Neural cell (in vitro differentiated cells): ENCODE data around the gene PDE10A. TPM values are rescaled to one million over a fixed set of nuclear protein-coding genes. Genes with fewer than 3 reads are reported as not detected.

Experiments
- H2AFZ ChIP-seq: fragments of 200-600, 300-800 bp; sonication (generic), shearing (Covaris generic); 2 replicates; pipeline ENCODE4 v1.6.0; 2014; ENCODE audit warnings: low read depth, mild to moderate bottlenecking, antibody characterized with exemption, low read length, moderate library complexity
- H3F3A ChIP-seq: fragments of 200-600 bp; shearing (Covaris generic); 2 replicates; pipeline ENCODE4 v1.6.1; 2016; ENCODE audit warnings: mild to moderate bottlenecking, moderate library complexity, mixed read lengths, antibody characterized with exemption, low read length; ENCODE audit not compliant: insufficient read depth, poor library complexity, severe bottlenecking
- H3K27ac ChIP-seq: fragments of 200-600, 300-800 bp; sonication (generic), shearing (Covaris generic); 2 replicates; pipeline ENCODE4 v1.5.1; 2014; ENCODE audit warnings: mild to moderate bottlenecking, low read length, moderate library complexity
- H3K27me3 ChIP-seq: fragments of 300-800, 200-600 bp; sonication (generic), shearing (Covaris generic); 2 replicates; pipeline ENCODE4 v1.6.0; 2014; ENCODE audit warnings: mild to moderate bottlenecking, low read depth, low read length, moderate library complexity; ENCODE audit not compliant: insufficient read depth
- H3K36me3 ChIP-seq: fragments of 300-800, 200-600 bp; sonication (generic), shearing (Covaris generic); 2 replicates; pipeline ENCODE4 v1.5.1; 2014; ENCODE audit warnings: mild to moderate bottlenecking, antibody characterized with exemption, low read length, moderate library complexity; ENCODE audit not compliant: insufficient read depth
- H3K4me2 ChIP-seq: fragments of 300-800, 200-600 bp; sonication (generic), shearing (Covaris generic); 2 replicates; pipeline ENCODE4 v1.6.0; 2014; ENCODE audit warnings: mild to moderate bottlenecking, low read length
- H3K4me3 ChIP-seq: fragments of 300-800, 200-600 bp; sonication (generic), shearing (Covaris generic); 2 replicates; pipeline ENCODE4 v1.5.1; 2014; ENCODE audit warnings: mild to moderate bottlenecking, low read length, moderate library complexity
- H3K79me2 ChIP-seq: fragments of 200-600 bp; shearing (Covaris generic); replicated peaks from 2 replicates; pipeline ENCODE4 v1.6.0; 2014; ENCODE audit warnings: mild to moderate bottlenecking, low read length, moderate library complexity; ENCODE audit not compliant: insufficient read depth
- H3K9ac ChIP-seq: fragments of 300-800, 200-600 bp; sonication (generic), shearing (Covaris generic); 2 replicates; pipeline ENCODE4 v1.6.1; 2016; ENCODE audit warnings: mild to moderate bottlenecking, low read length, mixed read lengths
- H3K9me2 ChIP-seq: fragments of 200-600 bp; shearing (Covaris generic); 2 replicates; pipeline ENCODE4 v1.6.1; 2016; ENCODE audit warnings: mild to moderate bottlenecking, low read length, mixed read lengths; ENCODE audit not compliant: insufficient read depth
- H3K9me3 ChIP-seq: fragments of 200-600, 300-800 bp; sonication (generic), shearing (Covaris generic); 2 replicates; pipeline ENCODE4 v1.6.1; 2016; ENCODE audit warnings: mild to moderate bottlenecking, mixed run types, low read length, moderate library complexity, mixed read lengths
- H4K20me1 ChIP-seq: fragments of 200-600 bp; shearing (Covaris generic); 2 replicates; pipeline ENCODE4 v1.6.1; 2016; ENCODE audit warnings: mild to moderate bottlenecking, mixed run types; ENCODE audit not compliant: insufficient read depth
- EZH2 ChIP-seq: fragments of 200-600, 300-800 bp; shearing (Covaris generic), sonication (generic); IDR thresholded peaks from 2 replicates; pipeline ENCODE4 v1.6.1; 2014; ENCODE audit warnings: antibody characterized with exemption, low read length, borderline replicate concordance, mild to moderate bottlenecking; ENCODE audit not compliant: insufficient read depth, poor library complexity, severe bottlenecking
- MXI1 ChIP-seq: fragments of 450-650 bp; conservative IDR thresholded peaks from 2 replicates; pipeline ENCODE4 v1.6.1; 2014; ENCODE audit warnings: antibody characterized with exemption, mild to moderate bottlenecking; ENCODE audit not compliant: poor library complexity, severe bottlenecking
- POLR2AphosphoS5 ChIP-seq: IDR thresholded peaks from 2 replicates; pipeline ENCODE4 v1.6.1; 2012
- RAD21 ChIP-seq: fragments of 450-650 bp; conservative IDR thresholded peaks from 2 replicates; pipeline ENCODE4 v1.6.1; 2014; ENCODE audit warnings: antibody characterized with exemption, mild to moderate bottlenecking, moderate library complexity
- REST ChIP-seq: IDR thresholded peaks from 2 replicates; pipeline ENCODE4 v1.6.1; 2012; ENCODE audit warnings: borderline replicate concordance
- SMC3 ChIP-seq: fragments of 450-650 bp; conservative IDR thresholded peaks from 2 replicates; pipeline ENCODE4 v1.6.1; 2014; ENCODE audit warnings: antibody characterized with exemption, mild to moderate bottlenecking, moderate library complexity; ENCODE audit not compliant: poor library complexity
- TAF1 ChIP-seq: IDR thresholded peaks from 2 replicates; pipeline ENCODE4 v1.6.1; 2012; ENCODE audit warnings: low read depth
- polyA plus RNA-seq: library from polyadenylated mRNA; depleted of rRNA; stranded (reverse); fragments of >200 nt; gene quantifications from 2 replicates; pipeline ENCODE4 v1.2.3, GENCODE V29; 2014
- TF ChIP-seq, protein P1 (sequence below): fragments of 450-650 bp; IDR thresholded peaks from 2 replicates; pipeline ENCODE4 v1.5.1; 2014; ENCODE audit warnings: antibody characterized with exemption, mild to moderate bottlenecking, moderate library complexity; ENCODE audit not compliant: poor library complexity, severe bottlenecking

PDE10A gene
- polyA plus RNA-seq, 1 donor from 2014 or later = 52.4 TPM

DNA sequence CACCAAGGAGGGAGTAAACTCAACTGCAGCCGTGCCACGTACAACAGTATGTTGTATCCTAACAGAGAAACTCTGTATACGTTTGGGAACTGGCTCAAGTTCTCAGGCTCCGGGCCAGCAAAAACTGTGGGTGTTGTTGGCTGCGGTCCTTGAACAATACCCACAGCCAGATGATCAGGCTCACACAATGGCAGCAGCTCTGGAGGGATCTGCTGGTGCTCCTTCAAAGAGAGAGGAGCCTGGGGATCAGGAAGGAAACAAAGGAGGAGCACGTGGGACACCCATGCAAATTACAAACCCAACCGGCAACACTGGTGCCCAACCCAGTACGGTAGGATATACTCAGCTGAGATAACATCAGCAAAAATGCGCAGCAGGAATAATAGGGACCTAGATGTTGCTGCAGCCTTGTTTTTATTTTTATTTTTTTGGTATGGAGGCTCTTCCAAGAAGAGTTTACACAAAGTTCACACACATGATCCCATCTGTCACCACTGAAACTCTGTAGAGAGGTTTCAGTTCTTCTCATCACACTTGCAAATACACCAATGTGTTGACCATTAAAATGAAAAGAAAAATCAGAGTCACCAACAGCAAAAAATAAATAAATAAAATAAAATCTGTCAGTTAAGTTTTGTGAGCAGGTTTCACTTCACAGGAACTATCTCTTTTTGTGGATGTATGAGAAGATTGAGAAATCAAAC lies 41.2 kb upstream of the PDE10A start:
- Histone ChIP-seq H3K9me3 (no peaks in the 10 kb centered on the region), H2AFZ (no peak overlapping the region), H3K4me2 (no peak overlapping the region), H3K4me3 (no peak overlapping the region), H3K9me2 (no peaks in the 10 kb centered on the region), H3K27ac (no peak overlapping the region), H3K27me3 (no peaks in the 10 kb centered on the region), H3F3A (no peaks in the 10 kb centered on the region), H3K36me3 (no peaks in the 10 kb centered on the region), H3K79me2 (no peaks in the 10 kb centered on the region), H3K9ac (no peak overlapping the region), H4K20me1 (no peaks in the 10 kb centered on the region)
- TF ChIP-seq EZH2 (no peak), POLR2AphosphoS5 (no peak), TAF1 (no peak)
- TF ChIP-seq, protein P1, sequence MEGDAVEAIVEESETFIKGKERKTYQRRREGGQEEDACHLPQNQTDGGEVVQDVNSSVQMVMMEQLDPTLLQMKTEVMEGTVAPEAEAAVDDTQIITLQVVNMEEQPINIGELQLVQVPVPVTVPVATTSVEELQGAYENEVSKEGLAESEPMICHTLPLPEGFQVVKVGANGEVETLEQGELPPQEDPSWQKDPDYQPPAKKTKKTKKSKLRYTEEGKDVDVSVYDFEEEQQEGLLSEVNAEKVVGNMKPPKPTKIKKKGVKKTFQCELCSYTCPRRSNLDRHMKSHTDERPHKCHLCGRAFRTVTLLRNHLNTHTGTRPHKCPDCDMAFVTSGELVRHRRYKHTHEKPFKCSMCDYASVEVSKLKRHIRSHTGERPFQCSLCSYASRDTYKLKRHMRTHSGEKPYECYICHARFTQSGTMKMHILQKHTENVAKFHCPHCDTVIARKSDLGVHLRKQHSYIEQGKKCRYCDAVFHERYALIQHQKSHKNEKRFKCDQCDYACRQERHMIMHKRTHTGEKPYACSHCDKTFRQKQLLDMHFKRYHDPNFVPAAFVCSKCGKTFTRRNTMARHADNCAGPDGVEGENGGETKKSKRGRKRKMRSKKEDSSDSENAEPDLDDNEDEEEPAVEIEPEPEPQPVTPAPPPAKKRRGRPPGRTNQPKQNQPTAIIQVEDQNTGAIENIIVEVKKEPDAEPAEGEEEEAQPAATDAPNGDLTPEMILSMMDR = no peak

DNA sequence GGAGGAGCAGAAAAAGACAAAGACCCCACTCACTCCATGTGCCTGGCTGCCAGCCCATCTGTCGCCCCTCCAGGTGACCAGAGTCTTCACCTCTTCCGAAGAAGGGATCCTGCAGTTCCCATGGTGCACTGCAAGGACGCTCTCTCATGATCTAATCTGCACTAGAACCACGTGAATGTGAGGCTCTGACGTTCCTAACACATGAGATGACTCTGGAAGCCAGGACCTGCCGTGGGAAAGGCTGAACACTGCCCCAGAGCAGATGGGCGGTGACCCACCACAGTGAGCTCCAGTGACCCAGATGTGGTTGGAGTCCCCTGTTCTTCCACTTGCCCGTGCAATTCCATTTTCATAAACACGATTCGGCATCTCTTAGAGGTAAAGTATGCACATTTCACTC lies 39.6 kb upstream of the PDE10A start:
- TF ChIP-seq RAD21 (no peak), SMC3 (no peak), TAF1 (no peak), REST (no peak), EZH2 (no peak), POLR2AphosphoS5 (no peak), MXI1 (no peak)
- TF ChIP-seq, protein P1 = no peak

More for the DNA sequence above, 39.6 kb upstream of the PDE10A start:
- H2AFZ ChIP-seq = no peak overlapping the region
- no peaks in the 10 kb centered on the region for H3K27me3 ChIP-seq
- H3K4me2 ChIP-seq = no peak overlapping the region
- H3K9me2 ChIP-seq = no peaks in the 10 kb centered on the region
- no peaks in the 10 kb centered on the region for H3K9me3 ChIP-seq
- no peaks in the 10 kb centered on the region for H3K79me2 ChIP-seq
- no peaks in the 10 kb centered on the region for H3K36me3 ChIP-seq
- no peak overlapping the region for H3K9ac ChIP-seq
- no peaks in the 10 kb centered on the region for H3F3A ChIP-seq
- H3K4me3 ChIP-seq = no peak overlapping the region
- H4K20me1 ChIP-seq = no peaks in the 10 kb centered on the region
- H3K27ac ChIP-seq = no peak overlapping the region
